ENCODE results near the gene LMOD1.
"Not testable (repeated sequence)": the region's sequence is repeated elsewhere in the genome, so short reads cannot be mapped to it uniquely, and the experiment has no call there.

The LMOD1 gene

DNA sequence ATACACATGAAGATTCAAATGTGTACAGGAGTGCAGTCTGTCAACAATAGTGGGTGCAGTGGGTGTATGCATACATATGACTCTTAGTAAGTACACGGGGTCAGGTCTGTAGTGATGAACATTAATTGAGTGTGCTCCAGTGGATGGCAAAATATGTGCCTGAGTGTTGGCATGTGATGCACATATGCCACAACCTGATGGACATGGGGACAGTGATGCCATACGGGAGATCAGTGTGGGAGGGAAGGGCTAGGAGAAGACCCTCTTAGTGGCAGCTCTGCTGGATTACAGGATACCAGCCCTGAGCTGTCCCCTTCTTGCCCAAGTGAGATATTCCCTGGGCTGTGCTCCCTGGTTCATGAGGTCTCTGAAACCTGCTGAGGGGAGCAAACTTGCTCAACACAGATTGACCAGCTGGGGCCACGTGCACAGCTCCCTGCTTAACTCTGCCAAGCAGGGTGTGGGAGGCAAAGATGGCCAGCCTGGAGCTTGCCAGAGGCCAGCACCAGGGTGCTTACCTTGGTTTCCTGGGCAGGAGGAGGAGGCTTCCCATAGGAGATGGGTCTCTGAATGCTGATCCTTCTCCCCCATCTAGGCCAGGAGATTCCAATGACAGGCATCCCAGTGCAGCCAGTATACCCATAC, 55.4 kb downstream of the LMOD1 start:
- DNase-seq, result no peak

DNA sequence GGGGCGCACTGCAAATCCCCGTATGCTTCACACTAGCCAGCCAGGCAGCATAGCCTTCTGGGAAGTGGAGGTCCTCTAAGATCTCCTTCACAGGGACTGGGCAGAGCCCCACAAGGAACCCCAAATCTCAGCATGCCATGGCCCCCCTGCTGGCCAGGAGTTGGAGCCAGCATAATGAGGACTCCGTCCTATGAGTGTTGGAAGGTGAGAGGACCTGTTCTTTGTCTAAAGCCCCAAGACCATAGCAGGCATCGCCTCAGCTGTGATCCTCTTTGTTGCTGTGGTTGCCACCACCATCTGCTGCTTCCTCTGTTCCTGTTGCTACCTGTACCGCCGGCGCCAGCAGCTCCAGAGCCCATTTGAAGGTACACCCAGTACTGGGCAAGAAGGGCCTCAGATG, 56.1 kb downstream of the LMOD1 start:
- no peak for DNase-seq

DNA sequence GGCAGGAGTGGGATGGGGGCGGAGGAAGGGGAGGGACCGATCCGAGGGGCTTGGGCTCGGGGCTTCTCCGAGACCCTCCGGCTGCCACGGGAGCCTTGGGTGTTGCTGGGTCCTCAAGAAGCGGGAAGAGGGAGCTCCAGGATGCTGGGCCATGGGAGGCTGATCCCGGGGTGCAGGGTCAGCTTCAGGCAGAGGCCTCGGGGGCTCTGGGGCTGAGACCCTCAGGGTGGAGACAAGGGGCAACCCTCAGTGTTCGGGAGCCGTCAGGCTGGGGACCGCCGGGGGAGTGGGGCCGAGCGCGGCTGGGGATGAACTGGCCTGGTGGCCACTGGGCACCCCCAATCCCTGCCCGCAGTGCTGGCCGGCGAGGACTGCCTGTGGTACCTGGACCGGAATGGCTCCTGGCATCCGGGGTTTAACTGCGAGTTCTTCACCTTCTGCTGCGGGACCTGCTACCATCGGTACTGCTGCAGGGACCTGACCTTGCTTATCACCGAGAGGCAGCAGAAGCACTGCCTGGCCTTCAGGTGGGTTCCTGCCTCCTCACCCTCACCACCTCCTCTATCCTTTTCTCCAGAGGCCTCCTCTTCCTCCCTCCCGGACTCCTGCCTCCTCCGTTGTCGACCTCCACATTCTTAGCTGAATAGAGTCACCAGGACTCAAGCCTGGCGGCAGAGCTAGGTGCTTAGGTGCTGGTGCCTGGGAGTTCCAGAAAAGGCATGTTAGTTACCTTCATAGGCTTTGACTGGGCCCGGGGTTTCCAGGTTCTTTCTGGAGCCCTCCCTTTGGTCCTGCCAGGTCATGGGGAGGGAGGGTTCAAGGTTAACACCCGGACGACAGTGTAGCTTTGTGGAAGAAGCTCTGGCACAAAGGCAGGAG, 57.0 kb downstream of the LMOD1 start:
- DNase-seq, result no peak

GRCh38 chr1:201888282-201889089, 57.9 kb downstream of the LMOD1 start, which contains the start of gene SHISA4:
Gene SHISA4, plus strand, starts transcription at chr1:201888898. Its CDS starts 97 bp downstream, at chr1:201888995.
- DNase-seq, result no peak

- DNase-seq, result no peak
These were observed 59.1 kb downstream of the LMOD1 start for GRCh38 chr1:201887116-201887866.

- no peak for DNase-seq
These were observed 60.1 kb downstream of the LMOD1 start for GRCh38 chr1:201886103-201886885.

GRCh38 chr1:201885531-201886075, 60.7 kb downstream of the LMOD1 start:
- no peak for DNase-seq

GRCh38 chr1:201884425-201884824, 61.9 kb downstream of the LMOD1 start:
- no peak for DNase-seq

GRCh38 chr1:201883786-201884185, 62.6 kb downstream of the LMOD1 start:
- peak; percentile 10 for DNase-seq

GRCh38 chr1:201883266-201883665, 63.1 kb downstream of the LMOD1 start:
- no peak for DNase-seq

GRCh38 chr1:201882665-201883132, 63.6 kb downstream of the LMOD1 start:
- peak; percentile 20 for DNase-seq

DNA sequence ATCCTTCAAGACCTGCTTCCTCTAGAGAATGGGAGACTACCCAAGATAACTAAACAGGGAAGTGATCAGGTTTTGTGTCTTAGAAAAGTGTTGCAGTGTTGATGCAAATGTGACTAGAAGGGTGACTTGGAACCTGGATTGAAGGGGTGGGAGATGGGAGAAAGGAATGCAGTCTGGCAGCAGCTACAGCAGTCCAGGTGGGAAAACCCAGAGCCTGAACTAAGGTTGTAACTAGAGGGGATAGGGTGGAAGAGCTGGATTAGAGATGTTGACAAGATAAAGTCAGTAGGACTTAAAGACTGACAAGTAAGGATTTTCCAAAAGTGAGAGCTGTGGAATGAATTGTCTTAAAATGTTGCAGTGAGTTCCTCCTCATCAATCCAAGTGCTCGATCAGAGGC, 64.7 kb downstream of the LMOD1 start:
- DNase-seq, result no peak

- DNase-seq, result no peak
These were observed 65.3 kb downstream of the LMOD1 start for GRCh38 chr1:201880928-201881571.

GRCh38 chr1:201877877-201878401, 68.4 kb downstream of the LMOD1 start:
- DNase-seq, result peak; percentile 7

DNA sequence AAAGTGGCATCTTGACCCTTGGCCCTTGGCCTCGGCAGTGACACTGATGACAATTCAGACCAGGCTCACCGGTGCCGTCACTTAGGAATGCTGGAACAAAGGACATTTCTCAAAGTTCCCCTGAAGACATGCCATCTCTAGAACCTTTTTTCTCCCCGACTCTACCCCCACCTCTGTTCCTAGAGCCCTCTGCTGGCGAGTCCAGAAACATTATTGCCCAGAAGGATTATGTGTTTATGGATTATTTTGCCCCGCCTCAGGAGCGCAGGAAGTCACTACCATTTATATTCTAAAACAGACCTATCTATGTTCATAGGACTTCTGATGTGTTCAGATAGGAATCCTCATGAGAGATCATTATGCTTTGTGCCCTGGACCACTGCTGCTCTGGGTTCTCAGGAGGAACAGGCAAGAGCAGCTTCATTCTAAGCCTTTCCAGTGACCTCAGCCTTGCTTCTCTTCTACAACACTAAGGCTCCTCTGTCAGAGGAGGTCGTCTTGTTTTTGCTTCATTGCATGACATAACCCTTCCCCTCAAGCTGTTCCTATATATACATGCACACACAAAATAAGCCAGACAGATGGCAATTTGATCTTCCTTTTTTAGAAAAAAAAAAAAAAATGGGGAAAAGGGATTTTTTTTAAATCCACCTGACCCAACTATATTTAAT, 70.1 kb downstream of the LMOD1 start:
- no peak for DNase-seq

DNA sequence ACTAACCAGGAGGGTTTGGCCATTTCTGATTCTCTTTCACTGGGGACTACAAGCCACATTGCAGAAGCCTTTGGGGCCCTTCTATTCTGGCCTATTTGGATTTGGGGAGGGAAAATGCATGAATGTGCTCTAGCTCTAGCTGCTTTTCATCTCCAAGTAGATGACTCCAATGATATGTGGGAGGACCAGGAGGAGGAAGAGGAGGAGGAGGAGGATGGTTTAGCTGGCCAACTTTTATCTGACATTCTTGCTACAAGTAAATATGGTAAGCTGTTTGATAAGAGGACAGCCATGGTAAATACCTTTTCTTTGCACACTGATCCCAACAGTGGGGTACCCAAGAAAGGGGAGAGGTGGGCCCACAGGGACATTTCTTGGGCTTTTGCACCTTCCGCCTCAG, 71.7 kb downstream of the LMOD1 start:
- DNase-seq, result no peak

DNA sequence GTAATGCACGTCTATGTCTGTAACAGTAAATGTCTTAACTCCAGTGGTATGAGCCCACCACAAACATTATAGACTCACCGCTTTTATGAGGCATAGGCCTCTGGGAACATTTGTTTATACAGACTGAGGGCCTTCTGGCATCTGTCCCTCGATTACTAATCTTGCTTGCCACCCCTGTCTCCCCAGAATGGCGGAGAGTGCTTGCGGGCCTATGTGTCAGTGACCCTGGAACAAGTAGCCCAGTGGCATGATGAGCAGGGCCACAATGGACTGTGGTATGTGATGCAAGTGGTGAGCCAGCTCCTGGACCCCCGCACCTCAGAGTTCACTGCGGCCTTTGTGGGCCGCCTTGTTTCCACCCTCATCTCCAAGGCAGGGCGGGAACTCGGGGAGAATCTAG, 76.0 kb downstream of the LMOD1 start:
- DNase-seq, result no peak

DNA sequence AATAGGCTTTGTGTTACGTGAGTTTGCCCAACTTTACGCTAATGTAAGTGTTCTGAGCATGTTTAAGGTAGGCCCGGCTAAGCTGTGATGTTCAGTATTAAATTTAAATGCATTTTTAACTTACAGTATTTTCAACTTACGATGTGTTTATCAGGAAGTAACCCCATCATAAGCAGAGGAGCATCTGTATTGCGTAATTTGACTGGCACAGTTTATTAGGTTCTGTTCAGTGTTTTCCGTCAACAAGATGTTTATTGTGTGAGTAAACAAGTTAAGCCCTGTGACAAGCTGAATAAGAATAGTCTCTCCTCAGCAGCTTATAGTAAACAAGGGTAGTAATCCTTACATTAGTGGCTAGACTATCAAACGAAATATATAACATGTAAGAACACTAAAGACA, 84.9 kb downstream of the LMOD1 start:
- DNase-seq, result no peak

- DNase-seq, result no peak
These were observed 86.9 kb downstream of the LMOD1 start for GRCh38 chr1:201859424-201859823.

GRCh38 chr1:201856722-201857121, 89.6 kb downstream of the LMOD1 start:
- not testable (repeated sequence) for DNase-seq

All from KG1 (cell line).